ENCODE results near the gene TBC1D3B.
"Not testable (repeated sequence)": the region's sequence is repeated elsewhere in the genome, so short reads cannot be mapped to it uniquely, and the experiment has no call there.

Gene TBC1D3B

GRCh38 chr17:36176536-36176935, at the start of gene TBC1D3B:
Gene TBC1D3B (minus strand): TSS chr17:36176636. CDS start chr17:36175050, 1,586 bp downstream.
- DNase-seq (ENCODE audit: low spot score): not testable (repeated sequence)

- DNase-seq (ENCODE audit: low spot score): not testable (repeated sequence)
Measured at GRCh38 chr17:36222967-36223366, 46.5 kb upstream of the TBC1D3B start.

- DNase-seq (ENCODE audit: low spot score): not testable (repeated sequence)
Measured at GRCh38 chr17:36221581-36222100, 45.2 kb upstream of the TBC1D3B start.

- DNase-seq (ENCODE audit: low spot score): not testable (repeated sequence)
Measured at GRCh38 chr17:36220737-36221580, 44.5 kb upstream of the TBC1D3B start.

- DNase-seq (ENCODE audit: low spot score): not testable (repeated sequence)
Measured at GRCh38 chr17:36219556-36219955, 43.1 kb upstream of the TBC1D3B start.

GRCh38 chr17:36215406-36216308, 39.2 kb upstream of the TBC1D3B start:
- not testable (repeated sequence) for DNase-seq (ENCODE audit: low spot score)

GRCh38 chr17:36214918-36215317, 38.5 kb upstream of the TBC1D3B start:
- DNase-seq (ENCODE audit: low spot score): no peak

GRCh38 chr17:36213695-36214094, 37.3 kb upstream of the TBC1D3B start:
- no peak for DNase-seq (ENCODE audit: low spot score)

GRCh38 chr17:36212966-36213365, 36.5 kb upstream of the TBC1D3B start:
- no peak for DNase-seq (ENCODE audit: low spot score)

- DNase-seq (ENCODE audit: low spot score): no peak
Measured at GRCh38 chr17:36212272-36212605, 35.8 kb upstream of the TBC1D3B start.

- not testable (repeated sequence) for DNase-seq (ENCODE audit: low spot score)
Measured at GRCh38 chr17:36211484-36212271, 35.2 kb upstream of the TBC1D3B start.

GRCh38 chr17:36210439-36211211, 34.2 kb upstream of the TBC1D3B start, which contains the start of gene CCL4L2:
Gene CCL4L2 (plus strand): TSS chr17:36211063.
- not testable (repeated sequence) for DNase-seq (ENCODE audit: low spot score)

- DNase-seq (ENCODE audit: low spot score): no peak
Measured at GRCh38 chr17:36209575-36209974, 33.1 kb upstream of the TBC1D3B start.

GRCh38 chr17:36207383-36207782, 30.9 kb upstream of the TBC1D3B start:
- DNase-seq (ENCODE audit: low spot score): not testable (repeated sequence)

GRCh38 chr17:36206486-36206821, 30.0 kb upstream of the TBC1D3B start:
- DNase-seq (ENCODE audit: low spot score): not testable (repeated sequence)

GRCh38 chr17:36205637-36206485, 29.4 kb upstream of the TBC1D3B start:
- no peak for DNase-seq (ENCODE audit: low spot score)

- no peak for DNase-seq (ENCODE audit: low spot score)
Measured at GRCh38 chr17:36204724-36205500, 28.5 kb upstream of the TBC1D3B start.

- no peak for DNase-seq (ENCODE audit: low spot score)
Measured at GRCh38 chr17:36203335-36203734, 26.9 kb upstream of the TBC1D3B start.

- not testable (repeated sequence) for DNase-seq (ENCODE audit: low spot score)
Measured at GRCh38 chr17:36201506-36201905, 25.1 kb upstream of the TBC1D3B start.

All from AG08395 (cell line).